NCI-H748 treated with DMSO at 0.1 percent for 48 hours (cell line): ENCODE data around the gene SV2B.

Experiments
- DNase-seq: peaks from one replicate; lab custom pipeline; 2025; lab: John Stamatoyannopoulos, UW

SV2B gene

GRCh38 chr15:91231703-91232102, 131.6 kb downstream of the SV2B start:
- DNase-seq: no peak

GRCh38 chr15:91234759-91235158, 134.7 kb downstream of the SV2B start:
- DNase-seq: no peak

DNA sequence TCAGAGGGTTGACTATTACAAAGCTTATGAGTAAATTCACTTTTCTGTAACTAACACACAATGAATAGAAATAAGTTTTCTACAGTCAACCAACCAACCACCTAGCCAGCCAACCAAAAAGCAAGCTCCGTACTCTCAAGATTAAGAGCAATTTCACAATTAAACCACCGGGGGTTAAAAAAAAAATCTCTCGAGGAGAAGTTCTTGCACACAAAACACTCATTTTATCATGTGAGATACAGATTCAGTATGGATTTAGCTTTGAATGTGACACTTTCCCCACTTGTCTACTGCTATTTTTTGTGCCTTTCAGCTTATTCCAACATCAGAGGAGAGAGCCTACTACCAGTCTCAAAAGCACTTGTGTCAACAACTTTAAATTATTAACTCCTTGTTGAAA, 135.3 kb downstream of the SV2B start:
- no peak for DNase-seq

GRCh38 chr15:91237445-91237844, 137.4 kb downstream of the SV2B start:
- no peak for DNase-seq

GRCh38 chr15:91238644-91239425, 138.8 kb downstream of the SV2B start:
- no peak for DNase-seq

GRCh38 chr15:91243826-91244225, 143.8 kb downstream of the SV2B start:
- DNase-seq: no peak

DNA sequence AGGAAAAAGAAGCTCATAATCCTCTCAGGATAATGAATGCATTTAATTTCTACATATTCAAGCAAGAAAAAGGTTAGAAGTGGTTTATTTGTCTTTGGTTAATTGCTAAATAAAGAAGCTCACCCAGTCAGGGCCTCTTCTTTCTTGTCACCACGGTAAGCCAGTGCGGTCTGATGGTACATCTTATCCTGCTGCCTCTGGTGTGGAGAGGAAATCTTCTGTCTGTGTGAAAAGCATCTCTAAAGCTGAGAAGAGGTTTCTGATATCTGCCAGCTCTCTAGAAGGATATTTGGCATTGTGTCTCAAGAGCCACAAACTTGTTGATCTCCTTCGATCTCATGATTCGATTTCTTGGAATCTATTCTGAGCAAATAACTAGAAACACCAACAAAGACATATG, 144.9 kb downstream of the SV2B start:
- no peak for DNase-seq

GRCh38 chr15:91246998-91247397, 146.9 kb downstream of the SV2B start:
- DNase-seq: no peak

DNA sequence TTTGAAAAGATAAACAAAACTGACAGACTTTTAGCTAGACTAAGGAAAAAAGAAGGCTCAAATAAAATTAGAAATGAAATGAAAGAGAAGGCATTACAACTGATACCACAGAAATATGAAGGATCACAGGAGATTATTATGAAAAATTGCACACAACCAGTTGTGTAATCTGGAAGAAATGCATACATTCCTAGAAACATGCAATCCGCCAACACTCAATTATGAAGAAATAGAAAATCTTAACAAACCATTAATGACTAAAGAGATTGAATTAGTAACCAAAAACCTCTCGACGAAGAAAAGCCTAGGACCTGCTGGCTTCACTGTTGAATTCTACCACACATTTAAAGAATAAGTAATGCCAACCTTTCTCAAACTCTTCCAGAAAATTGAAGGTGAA, 149.5 kb downstream of the SV2B start:
- DNase-seq: no peak

DNA sequence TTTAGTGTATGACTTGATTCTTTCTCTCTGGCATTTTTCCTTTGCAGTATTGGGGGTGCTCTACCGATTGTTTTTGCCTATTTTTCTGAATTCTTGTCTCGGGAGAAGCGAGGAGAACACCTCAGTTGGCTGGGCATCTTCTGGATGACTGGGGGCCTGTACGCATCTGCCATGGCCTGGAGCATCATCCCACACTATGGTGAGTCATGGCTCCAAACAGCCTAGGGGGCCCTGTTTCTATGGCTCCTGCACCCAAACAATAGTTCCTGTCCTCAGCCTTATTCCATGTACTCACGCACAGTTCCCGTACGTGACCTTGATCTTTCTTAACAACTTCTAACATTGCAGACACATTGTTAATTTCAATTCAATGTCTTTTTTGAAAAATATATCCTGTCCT, 152.3 kb downstream of the SV2B start:
- no peak for DNase-seq

DNA sequence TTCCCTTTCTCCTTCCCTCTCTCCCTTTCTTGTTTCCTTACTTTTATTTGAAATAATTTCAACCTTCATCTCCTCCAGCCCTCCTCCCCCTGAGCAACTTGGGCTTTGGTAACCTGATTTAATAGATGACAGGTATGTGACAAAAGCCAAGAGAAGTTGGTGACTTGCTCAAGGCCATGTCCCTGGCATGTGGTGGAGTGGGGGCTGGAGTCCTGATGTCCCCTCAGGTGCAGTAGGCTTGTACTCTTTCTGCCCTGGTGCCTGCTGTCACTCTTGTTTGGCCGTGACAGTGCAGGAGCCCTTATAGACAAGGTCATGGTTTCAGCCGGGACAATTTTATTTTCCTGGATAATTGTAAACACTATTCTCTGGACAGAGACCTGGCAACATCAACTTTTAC, 152.7 kb downstream of the SV2B start:
- no peak for DNase-seq

GRCh38 chr15:91253605-91254004, 153.5 kb downstream of the SV2B start:
- no peak for DNase-seq

GRCh38 chr15:91254766-91255165, 154.7 kb downstream of the SV2B start:
- no peak for DNase-seq

GRCh38 chr15:91255670-91256192, 155.7 kb downstream of the SV2B start:
- DNase-seq: no peak

- DNase-seq: no peak
Measured at GRCh38 chr15:91257746-91258414, 157.8 kb downstream of the SV2B start.

GRCh38 chr15:91258415-91258759, 158.3 kb downstream of the SV2B start:
- DNase-seq: no peak

GRCh38 chr15:91259077-91259476, 159.0 kb downstream of the SV2B start:
- no peak for DNase-seq

- DNase-seq: no peak
Measured at GRCh38 chr15:91261345-91261744, 161.3 kb downstream of the SV2B start.

DNA sequence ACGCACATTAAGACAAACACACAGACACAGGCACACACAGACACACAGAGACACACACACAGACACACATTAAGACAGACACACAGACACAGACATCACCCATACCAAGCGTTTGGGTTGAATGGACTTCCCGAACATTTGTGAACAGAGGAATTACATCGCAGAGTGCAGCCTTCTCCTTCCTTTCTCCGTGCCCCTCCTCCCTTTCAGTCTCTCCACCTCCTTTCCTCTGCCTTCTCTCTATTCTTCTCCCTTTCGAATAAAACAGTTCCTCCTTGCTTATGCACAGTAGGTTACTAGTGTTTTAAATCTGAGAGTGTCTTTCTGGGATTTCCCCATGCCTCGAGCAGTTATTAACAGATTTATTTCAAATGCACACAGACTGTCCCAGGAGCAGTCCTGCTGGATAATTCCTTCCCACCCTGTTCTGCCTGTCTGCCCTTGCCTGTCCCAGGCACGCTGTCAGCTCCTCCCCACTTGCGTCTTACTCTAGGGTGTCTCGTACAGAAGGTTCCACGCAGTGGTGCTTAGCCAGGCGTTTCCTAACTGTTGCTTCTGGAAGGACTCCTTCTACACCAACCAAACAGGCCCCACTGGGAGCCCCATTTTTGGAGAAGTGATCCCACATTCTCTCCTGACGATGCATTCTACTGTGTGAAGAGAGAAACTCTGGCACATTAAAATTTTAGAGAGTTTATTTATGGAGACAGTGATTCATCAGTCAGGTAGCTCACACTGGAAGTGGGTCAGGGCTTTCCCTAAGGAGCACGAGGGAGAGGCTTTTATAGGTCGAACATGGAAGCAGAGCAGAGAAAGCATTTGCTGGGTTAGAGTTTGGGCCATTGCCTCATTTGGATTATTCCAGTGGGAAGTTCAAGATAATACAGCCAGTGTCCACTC, 163.8 kb downstream of the SV2B start:
- DNase-seq: no peak

- no peak for DNase-seq
Measured at GRCh38 chr15:91264651-91265351, 164.7 kb downstream of the SV2B start.

GRCh38 chr15:91265416-91265940, 165.4 kb downstream of the SV2B start:
- DNase-seq: no peak

DNA sequence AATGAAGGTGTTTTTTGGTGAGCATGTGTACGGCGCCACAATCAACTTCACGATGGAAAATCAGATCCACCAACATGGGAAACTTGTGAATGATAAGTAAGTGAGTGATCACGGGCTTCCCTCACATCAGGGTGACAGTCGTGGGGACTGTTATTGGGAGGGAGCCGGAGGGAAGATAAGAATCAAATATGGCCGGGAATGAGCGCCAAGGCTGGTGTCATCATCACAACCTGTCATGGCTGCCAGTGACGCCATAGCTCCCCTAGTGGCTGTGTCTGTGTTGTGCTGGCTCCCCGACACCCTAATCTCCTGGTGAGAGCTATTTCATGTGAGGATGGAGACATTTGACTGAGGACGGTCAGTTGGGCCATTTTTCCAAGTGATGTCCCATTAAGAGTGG, 168.5 kb downstream of the SV2B start:
- DNase-seq: no peak
